DND-41 (cell line): ENCODE data around the gene TMEM259.

Experiments used
- ATAC-seq: fragments of 200-7000 bp; cut with Tn5 transposase; 3 replicates; pipeline ENCODE4 v1.9.1; 2021; ENCODE audit warnings: low read depth; ENCODE audit not compliant: insufficient read depth
- DNase-seq: peaks from one replicate; pipeline ENCODE4 v3.0.0-alpha.2; 2020
- H2AFZ ChIP-seq: 2 replicates; pipeline ENCODE4 v1.6.0; 2012; ENCODE audit warnings: low read depth, low read length
- H3K27ac ChIP-seq: 2 replicates; pipeline ENCODE4 v1.5.1; 2012; ENCODE audit warnings: low read length, inconsistent platforms
- H3K27me3 ChIP-seq: fragments of 200-600 bp; sonication (generic); 2 replicates; pipeline ENCODE4 v1.6.0; 2012; ENCODE audit warnings: low read length, mild to moderate bottlenecking, inconsistent platforms; ENCODE audit not compliant: insufficient read depth, poor library complexity
- H3K36me3 ChIP-seq: 2 replicates; pipeline ENCODE4 v1.5.1; 2012; ENCODE audit warnings: low read length, inconsistent platforms; ENCODE audit not compliant: insufficient read depth
- H3K4me1 ChIP-seq: 2 replicates; pipeline ENCODE4 v1.5.1; 2012; ENCODE audit warnings: mild to moderate bottlenecking, low read length; ENCODE audit not compliant: insufficient read depth
- H3K4me2 ChIP-seq: 2 replicates; pipeline ENCODE4 v1.6.0; 2012; ENCODE audit warnings: mild to moderate bottlenecking, moderate library complexity, low read length, inconsistent platforms; ENCODE audit not compliant: insufficient read depth
- H3K4me3 ChIP-seq, 2 experiments: fragments of 200-600 bp in 1 of 2; shearing (Covaris generic) in 1 of 2; 2 replicates each; pipeline ENCODE4 v1.5.1; 2012 to 2016; ENCODE audit warnings: inconsistent platforms in 2 of 2, low read length in 2 of 2, mild to moderate bottlenecking in 2 of 2, low read depth in 1 of 2, moderate library complexity in 1 of 2
- H3K79me2 ChIP-seq: 2 replicates; pipeline ENCODE4 v1.6.0; 2012; ENCODE audit warnings: low read length, inconsistent platforms; ENCODE audit not compliant: insufficient read depth
- H3K9ac ChIP-seq: 2 replicates; pipeline ENCODE4 v1.6.0; 2012; ENCODE audit warnings: low read depth, mild to moderate bottlenecking, inconsistent platforms, low read length, moderate library complexity
- H3K9me3 ChIP-seq: 2 replicates; pipeline ENCODE4 v1.5.1; 2012; ENCODE audit warnings: low read length, moderate library complexity, mild to moderate bottlenecking, inconsistent platforms; ENCODE audit not compliant: insufficient read depth, severe bottlenecking
- H4K20me1 ChIP-seq: 2 replicates; pipeline ENCODE4 v1.6.0; 2012; ENCODE audit warnings: low read length; ENCODE audit not compliant: insufficient read depth
- CTCF ChIP-seq: IDR thresholded peaks from 2 replicates; pipeline ENCODE4 v1.5.1; 2012; ENCODE audit warnings: borderline replicate concordance, low read length, moderate library complexity, mild to moderate bottlenecking; ENCODE audit not compliant: poor library complexity, severe bottlenecking; ENCODE audit errors: extremely low read depth
- EZH2 ChIP-seq: IDR thresholded peaks from 3 replicates; pipeline ENCODE4 v1.6.1; 2012; ENCODE audit warnings: borderline replicate concordance, low read depth, mild to moderate bottlenecking, moderate library complexity, low read length, inconsistent platforms; ENCODE audit not compliant: severe bottlenecking

TMEM259 gene

GRCh38 chr19:984165-984967 is 36.6 kb downstream of the TMEM259 start, which contains the start of gene WDR18:
Gene WDR18, plus strand, starts transcription at chr19:984345. Its CDS starts 9 bp downstream, at chr19:984354.
- Histone ChIP-seq H3K4me2 (peak within 1 kb of the TSS; percentile 72), H4K20me1 (peaks cover 18% of the 10 kb centered on the region), H3K9ac (peak within 1 kb of the TSS; percentile 70), H3K4me3 (peak within 1 kb of the TSS; percentile 42 to 70; a peak in 3 of 4 replicates), H3K27ac (peak within 1 kb of the TSS; percentile 87), H3K4me1 (peaks cover 37% of the 10 kb centered on the region), H3K9me3 (no peaks in the 10 kb centered on the region), H2AFZ (peak within 1 kb of the TSS; percentile 84), H3K79me2 (peaks cover 31% of the 10 kb centered on the region), H3K36me3 (peaks cover 35% of the 10 kb centered on the region), H3K27me3 (no peaks in the 10 kb centered on the region)
- TF ChIP-seq CTCF = peak; percentile 20
- no peak for TF ChIP-seq EZH2
- peak; percentile 91 for DNase-seq
- ATAC-seq = peak; percentile 81

DNA sequence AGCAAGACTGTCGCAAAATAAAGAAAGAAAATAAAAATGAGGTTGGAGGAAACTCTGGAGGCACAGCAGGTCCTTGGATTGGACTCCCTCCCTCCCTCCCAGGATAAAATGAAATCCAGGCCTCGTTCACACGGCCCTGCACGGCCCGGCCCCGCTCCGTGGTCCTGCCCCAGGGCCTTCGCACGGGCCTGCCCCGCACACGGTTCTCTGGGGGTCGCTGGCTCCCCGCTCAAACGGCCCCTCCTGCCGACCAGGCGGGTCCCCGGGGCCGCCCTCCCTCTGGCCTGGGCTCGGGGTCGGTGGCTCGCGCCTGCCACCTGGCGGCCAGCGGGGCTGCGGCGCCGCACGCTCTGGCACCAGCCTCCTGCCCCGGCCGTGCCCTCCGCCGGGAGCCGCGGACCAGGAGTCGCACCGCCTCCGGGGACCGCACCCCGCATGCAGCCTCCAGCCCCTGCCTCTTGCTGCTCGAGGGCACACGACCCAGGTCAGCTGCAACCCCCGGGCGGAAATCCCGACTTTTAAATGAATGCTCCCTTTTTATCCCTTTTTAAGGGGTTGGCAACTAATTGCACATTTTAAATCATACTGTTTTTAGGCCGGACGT is 38.3 kb downstream of the TMEM259 start:
- TF ChIP-seq CTCF (peak; percentile 96), EZH2 (no peak)
- H3K36me3 ChIP-seq = peaks cover 23% of the 10 kb centered on the region
- peak overlapping the region; percentile 87 for H2AFZ ChIP-seq
- H3K9me3 ChIP-seq = no peaks in the 10 kb centered on the region
- ATAC-seq = peak; percentile 87
- peak overlapping the region; percentile 70 for H3K9ac ChIP-seq
- peak overlapping the region; percentile 72 for H3K4me2 ChIP-seq
- peak; percentile 80 for DNase-seq
- peaks cover 31% of the 10 kb centered on the region for H3K79me2 ChIP-seq
- H3K4me3 ChIP-seq = peak overlapping the region; percentile 16 to 70; a peak in 3 of 4 replicates
- peaks cover 9% of the 10 kb centered on the region; the same call in 1 of the 2 replicates for H4K20me1 ChIP-seq
- H3K27me3 ChIP-seq = no peaks in the 10 kb centered on the region
- peaks cover 37% of the 10 kb centered on the region for H3K4me1 ChIP-seq
- peak overlapping the region; percentile 62 for H3K27ac ChIP-seq

DNA sequence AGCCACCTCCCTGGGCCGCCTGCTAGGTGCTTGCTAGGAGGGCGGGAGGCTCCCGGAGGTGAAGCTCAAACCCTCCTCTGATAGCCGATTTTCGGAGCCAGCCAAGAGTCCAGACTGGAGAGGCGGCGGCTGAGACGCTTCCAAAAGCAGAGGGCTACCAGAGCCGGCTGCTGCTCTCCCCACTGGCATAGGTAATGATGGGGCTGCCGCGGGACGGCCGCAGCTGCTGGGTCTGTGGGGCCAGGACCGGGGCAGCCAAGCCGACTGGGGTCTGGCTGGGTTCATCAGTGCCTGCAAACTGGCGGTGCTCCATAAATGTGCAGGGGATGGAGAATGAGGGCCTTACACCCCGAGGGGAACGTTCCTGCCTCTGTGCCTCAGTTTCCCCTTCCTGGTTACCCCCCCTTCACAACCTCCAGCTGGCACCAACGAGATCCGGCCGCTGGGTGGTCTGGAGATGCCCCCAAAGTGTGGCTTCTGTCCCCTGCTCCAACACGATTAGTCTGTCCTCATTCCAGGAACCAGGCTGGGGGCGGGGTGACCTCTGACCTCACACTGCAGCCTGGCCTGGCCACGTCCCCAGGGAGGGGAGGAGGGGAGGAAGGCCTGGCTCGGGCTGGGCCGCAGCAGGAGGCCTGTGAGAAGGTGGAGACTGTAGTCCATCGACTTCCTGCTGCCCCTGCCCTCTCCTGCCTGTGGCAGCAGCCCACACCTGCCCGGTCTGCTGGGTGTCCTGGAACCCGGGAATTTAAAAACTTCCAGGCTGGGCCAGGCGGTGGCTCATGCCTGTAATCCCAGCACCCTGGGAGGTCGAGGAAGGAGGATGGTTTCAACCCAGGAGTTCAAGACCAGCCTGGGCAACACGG is 40.6 kb downstream of the TMEM259 start:
- TF ChIP-seq EZH2 (no peak), CTCF (no peak)
- H3K9ac ChIP-seq = no peak overlapping the region
- no peak overlapping the region for H3K27ac ChIP-seq
- peaks cover under 1% of the 10 kb centered on the region; the same call in 1 of the 2 replicates for H3K36me3 ChIP-seq
- H3K4me1 ChIP-seq = peaks cover 28% of the 10 kb centered on the region
- no peak overlapping the region for H3K4me3 ChIP-seq
- no peaks in the 10 kb centered on the region for H3K9me3 ChIP-seq
- H2AFZ ChIP-seq = no peak overlapping the region
- no peak for ATAC-seq
- no peaks in the 10 kb centered on the region for H3K27me3 ChIP-seq
- H3K4me2 ChIP-seq = no peak overlapping the region
- H3K79me2 ChIP-seq = peaks cover 16% of the 10 kb centered on the region
- no peak for DNase-seq
- no peaks in the 10 kb centered on the region for H4K20me1 ChIP-seq
